Effector memory CD4-positive, alpha-beta T cell (primary cell): Measurements from ENCODE around the gene LARP1.

ENCODE experiments used
- DNase-seq, 3 donors: peaks; one replicate each; pipeline ENCODE4 v3.0.0-alpha.2; 2020
- H3K27ac ChIP-seq: 2 replicates; pipeline ENCODE4 v1.7.0; 2013; ENCODE audit warnings: mild to moderate bottlenecking, low read length, moderate library complexity; ENCODE audit not compliant: insufficient read depth, poor library complexity, severe bottlenecking
- H3K27me3 ChIP-seq: replicated peaks from 2 replicates; pipeline ENCODE4 v1.7.0; 2013; ENCODE audit warnings: mild to moderate bottlenecking, low read length; ENCODE audit not compliant: insufficient read depth, control insufficient read depth, poor library complexity, severe bottlenecking
- H3K36me3 ChIP-seq: 2 replicates; pipeline ENCODE4 v1.7.0; 2013; ENCODE audit warnings: mild to moderate bottlenecking, low read length, moderate library complexity; ENCODE audit not compliant: control insufficient read depth, insufficient read depth
- H3K4me1 ChIP-seq: 2 replicates; pipeline ENCODE4 v1.7.0; 2013; ENCODE audit warnings: low read length, mild to moderate bottlenecking; ENCODE audit not compliant: control insufficient read depth, insufficient read depth, poor library complexity, severe bottlenecking
- H3K4me3 ChIP-seq: 2 replicates; pipeline ENCODE4 v1.7.0; 2013; ENCODE audit warnings: low read length, low read depth, mild to moderate bottlenecking; ENCODE audit not compliant: insufficient read depth, poor library complexity, severe bottlenecking
- H3K9me3 ChIP-seq: 2 replicates; pipeline ENCODE4 v1.7.0; 2013; ENCODE audit warnings: mild to moderate bottlenecking, low read length, moderate library complexity; ENCODE audit not compliant: control insufficient read depth

The LARP1 gene

DNA sequence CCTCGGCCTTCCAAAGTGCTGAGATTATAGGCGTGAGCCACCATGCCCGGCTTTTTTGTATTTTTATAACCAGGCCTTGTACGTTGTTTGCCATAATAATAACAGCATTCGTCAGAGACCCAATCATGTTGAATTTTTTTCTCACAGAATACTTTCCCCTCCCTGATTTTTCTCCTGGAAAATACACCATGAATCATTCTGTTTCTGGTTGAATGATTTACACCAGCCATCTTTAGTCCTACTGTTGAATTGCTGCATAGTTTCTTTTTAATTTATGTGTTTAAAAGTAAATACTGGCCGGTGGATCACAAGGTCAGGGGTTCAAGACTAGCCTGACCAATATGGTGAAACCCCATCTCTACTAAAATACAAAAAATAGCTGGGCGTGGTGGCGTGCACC, 106.8 kb downstream of the LARP1 start:
- H3K27me3 ChIP-seq = no peaks in the 10 kb centered on the region
- no peak overlapping the region for H3K27ac ChIP-seq
- DNase-seq = no peak
- H3K9me3 ChIP-seq = no peaks in the 10 kb centered on the region
- H3K36me3 ChIP-seq = peaks cover 35% of the 10 kb centered on the region
- peaks cover 20% of the 10 kb centered on the region for H3K4me1 ChIP-seq
- no peak overlapping the region for H3K4me3 ChIP-seq

- peaks cover 35% of the 10 kb centered on the region for H3K36me3 ChIP-seq
- H3K27ac ChIP-seq = no peak overlapping the region
- no peaks in the 10 kb centered on the region for H3K27me3 ChIP-seq
- no peak for DNase-seq
- peaks cover 17% of the 10 kb centered on the region for H3K4me1 ChIP-seq
- no peak overlapping the region for H3K4me3 ChIP-seq
- H3K9me3 ChIP-seq = no peaks in the 10 kb centered on the region
Measured at GRCh38 chr5:154862766-154863165, 107.6 kb downstream of the LARP1 start.

GRCh38 chr5:154863291-154864080, 108.3 kb downstream of the LARP1 start:
- H3K4me3 ChIP-seq = no peak overlapping the region
- H3K27ac ChIP-seq = no peak overlapping the region
- H3K27me3 ChIP-seq = no peaks in the 10 kb centered on the region
- H3K36me3 ChIP-seq = peaks cover 36% of the 10 kb centered on the region
- no peak for DNase-seq
- H3K4me1 ChIP-seq = peaks cover 17% of the 10 kb centered on the region
- H3K9me3 ChIP-seq = no peaks in the 10 kb centered on the region

GRCh38 chr5:154865466-154866184, 110.4 kb downstream of the LARP1 start:
- no peak for DNase-seq
- no peak overlapping the region for H3K27ac ChIP-seq
- H3K9me3 ChIP-seq = no peaks in the 10 kb centered on the region
- H3K4me3 ChIP-seq = no peak overlapping the region
- peaks cover 43% of the 10 kb centered on the region for H3K36me3 ChIP-seq
- H3K27me3 ChIP-seq = no peaks in the 10 kb centered on the region
- H3K4me1 ChIP-seq = peaks cover 9% of the 10 kb centered on the region

DNA sequence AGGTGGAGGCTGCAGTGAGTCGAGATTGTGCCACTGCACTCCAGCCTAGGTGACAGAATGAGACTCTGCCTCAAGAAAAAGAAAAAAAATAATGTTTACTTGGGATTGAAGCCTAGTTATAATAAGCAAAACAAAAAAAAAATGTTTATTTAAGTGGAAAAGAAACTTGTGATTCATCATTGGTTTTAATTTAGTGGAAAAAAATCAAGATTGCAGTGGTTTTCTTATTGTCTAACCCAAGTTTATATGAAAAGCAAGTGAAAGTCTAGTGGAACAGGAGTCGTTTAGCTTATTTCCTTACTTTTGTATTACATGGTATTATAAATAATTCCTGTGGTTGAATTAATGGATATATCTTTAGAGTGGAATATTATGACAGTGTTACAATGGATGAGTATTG, 111.7 kb downstream of the LARP1 start:
- H3K27ac ChIP-seq = no peak overlapping the region
- no peak for DNase-seq
- H3K4me3 ChIP-seq = no peak overlapping the region
- H3K9me3 ChIP-seq = no peaks in the 10 kb centered on the region
- H3K36me3 ChIP-seq = peaks cover 50% of the 10 kb centered on the region
- no peaks in the 10 kb centered on the region for H3K27me3 ChIP-seq
- H3K4me1 ChIP-seq = no peaks in the 10 kb centered on the region
